Naive thymus-derived CD8-positive, alpha-beta T cell (primary cell): ENCODE data around the gene VCX. TPM values are rescaled to one million over a fixed set of nuclear protein-coding genes. Genes with fewer than 3 reads are reported as not detected.

Source experiments
- polyA plus RNA-seq, 3 donors: library from polyadenylated mRNA; unstranded; fragments of 300-500 nt; fragmentation: Illumina TruSeq; gene quantifications; one replicate each; pipeline ENCODE4 v1.2.3, GENCODE V29; 2021
- total RNA-seq, 8 experiments: library from RNA in 2 of 8; stranded (reverse) in 2 of 8; gene quantifications; one replicate each; pipeline ENCODE4 v1.2.3 and lab custom pipeline; 2021 to 2026

VCX gene
- total and polyA plus RNA-seq, 5 experiments from 2014 or later: not detected

Other genes with a start within 250 kb of the VCX start
- gene PNPLA4, start 84.2 kb downstream of the VCX start, total RNA-seq: 1 to 10 TPM; 6.2 to 9.0 TPM
- gene PNPLA4, start 84.2 kb downstream of the VCX start, polyA plus RNA-seq: 10 to 100 TPM; 20.8 to 23.8 (median 22.7) TPM